GM20000 (cell line): ENCODE data around the gene ORC5.
"Not testable (repeated sequence)": the region's sequence is repeated elsewhere in the genome, so short reads cannot be mapped to it uniquely, and the experiment has no call there.

Experiments
- DNase-seq: peaks from one replicate; pipeline ENCODE4 v3.0.0; 2012; ENCODE audit warnings: low spot score
- CTCF ChIP-seq: IDR thresholded peaks from 2 replicates; pipeline ENCODE4 v1.5.1; 2012; ENCODE audit warnings: mild to moderate bottlenecking, control low read depth; ENCODE audit errors: extremely low read depth, missing control alignments

The ORC5 gene

GRCh38 chr7:104185346-104185745, 22.5 kb downstream of the ORC5 start:
- no peak for TF ChIP-seq CTCF
- no peak for DNase-seq

DNA sequence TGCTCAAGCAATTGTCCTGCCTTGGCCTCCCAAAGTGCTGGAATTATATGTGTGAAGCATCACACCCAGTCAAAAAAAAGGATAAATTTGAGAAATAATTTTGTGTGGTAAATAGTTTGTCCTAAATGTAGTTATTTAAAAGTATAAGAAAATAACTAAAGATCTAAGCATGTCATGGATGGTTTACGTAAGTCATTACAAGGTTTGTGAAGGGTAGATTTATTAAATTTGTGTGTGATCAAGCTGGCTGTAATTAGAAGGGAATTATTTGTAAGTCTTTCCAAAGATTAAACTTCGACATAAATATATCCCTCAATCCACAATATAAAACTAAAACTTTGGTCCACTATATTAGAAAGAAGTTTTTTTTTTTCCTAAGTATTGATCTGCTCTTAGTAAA, 28.6 kb downstream of the ORC5 start:
- DNase-seq, result no peak
- TF ChIP-seq CTCF, result no peak

GRCh38 chr7:104177565-104178083, 30.2 kb downstream of the ORC5 start:
- not testable (repeated sequence) for DNase-seq

DNA sequence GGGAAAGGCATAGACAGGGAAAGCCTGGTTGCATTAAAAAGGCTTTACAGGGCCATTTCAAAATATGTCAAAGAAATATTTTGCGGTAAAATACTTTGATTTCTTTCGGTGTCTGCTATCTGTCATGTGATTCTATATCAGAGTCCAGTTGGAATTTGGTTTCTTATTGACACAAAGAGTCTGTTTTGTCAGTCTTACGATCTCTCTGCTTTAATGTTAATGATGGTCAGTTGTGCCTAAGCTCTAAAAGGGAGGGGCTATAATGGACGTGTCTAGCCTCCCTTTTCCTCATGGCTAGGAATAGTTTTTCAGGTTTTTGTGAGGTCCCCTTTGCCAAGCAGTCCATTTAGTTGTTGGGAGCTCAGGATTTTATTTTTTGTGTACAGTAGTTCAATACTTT, 31.5 kb downstream of the ORC5 start:
- TF ChIP-seq CTCF, result no peak
- DNase-seq, result no peak

- no peak for TF ChIP-seq CTCF
- DNase-seq, result no peak
These were observed 32.3 kb downstream of the ORC5 start for GRCh38 chr7:104175361-104175984.

DNA sequence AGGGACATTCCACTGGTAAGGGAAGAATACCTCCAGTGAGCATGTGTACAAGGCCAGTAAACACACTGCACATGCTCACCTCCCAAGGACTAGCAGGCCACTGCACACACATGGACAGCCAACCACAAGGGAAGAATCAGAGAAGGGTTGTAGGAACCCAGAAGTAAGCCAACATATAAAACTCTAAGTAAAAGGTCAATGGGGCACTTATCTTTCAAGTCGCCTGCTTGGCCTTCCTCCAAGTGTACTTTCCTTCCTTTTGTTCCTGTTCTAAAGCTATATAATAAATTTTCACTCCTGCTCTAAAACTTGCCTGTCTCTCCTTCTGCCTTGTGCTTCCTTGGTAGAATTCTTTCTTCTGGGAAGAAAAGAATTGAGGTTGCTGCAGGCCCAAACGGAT, 33.0 kb downstream of the ORC5 start:
- TF ChIP-seq CTCF, result no peak
- no peak for DNase-seq

- no peak for DNase-seq
- TF ChIP-seq CTCF, result no peak
These were observed 45.7 kb downstream of the ORC5 start for GRCh38 chr7:104162081-104162480.

DNA sequence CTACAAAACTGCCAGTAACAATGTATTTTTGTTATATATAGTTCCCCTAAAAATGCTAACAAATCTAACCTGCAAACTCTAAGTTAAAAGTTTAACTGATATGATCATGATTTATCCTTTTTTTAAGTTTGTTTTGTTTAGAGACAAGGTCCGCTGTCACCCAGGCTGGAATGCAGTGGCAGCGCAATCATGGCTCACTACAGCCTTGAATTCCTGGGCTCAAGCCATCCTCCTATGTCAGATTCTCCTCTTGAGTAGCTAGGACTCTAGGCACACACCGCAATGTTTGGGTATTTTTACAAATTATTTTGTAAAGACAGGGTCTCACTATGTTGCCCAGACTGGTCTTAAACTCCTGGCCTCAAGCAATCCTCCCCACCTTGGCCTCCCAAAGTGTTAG, 46.6 kb downstream of the ORC5 start:
- no peak for DNase-seq
- TF ChIP-seq CTCF, result no peak
